Measurements from ENCODE around the gene KANK3. TPM values are rescaled to one million over a fixed set of nuclear protein-coding genes. Genes with fewer than 3 reads are reported as not detected.
A peak's percentile ranks its signal among the peaks of the same experiment; 100 is the strongest.

KANK3 gene
- total and polyA plus RNA-seq, 9 of the 15 experiments (the other 6 are each of a cell fraction or from before 2014, with no cell fraction given): 0.03 to 0.40 (median 0.08) TPM; not detected in 6

- TF ChIP-seq THRB (CRISPR knock-in tag; conservative IDR thresholded peaks at IDR 0.05): peak; percentile 90
- no peak for TF ChIP-seq CTCFL (IDR thresholded peaks at IDR 0.05; ENCODE audit: borderline replicate concordance, insufficient read depth, low read depth, low read length, poor library complexity, severe bottlenecking)
- no peak for TF ChIP-seq CREB3L1 (IDR thresholded peaks at IDR 0.05; ENCODE audit: borderline replicate concordance, low read depth)
- TF ChIP-seq RAD51 (IDR thresholded peaks at IDR 0.05; ENCODE audit: borderline replicate concordance, low read depth): no peak
- TF ChIP-seq ZNF785 (CRISPR knock-in tag; IDR thresholded peaks at IDR 0.05): no peak
- TF ChIP-seq HBP1 (CRISPR knock-in tag; IDR thresholded peaks at IDR 0.05): peak; percentile 18; the same call in 1 of the 2 replicates
- no peak for TF ChIP-seq DDX20 (tag; IDR thresholded peaks at IDR 0.05; ENCODE audit: low read depth)
- TF ChIP-seq ILF3 (IDR thresholded peaks at IDR 0.05; ENCODE audit: borderline replicate concordance): 0 out of 2 replicates have a peak, but pooled peaks have one; percentile 29
- peak; percentile 37; the same call in 1 of the 2 replicates for TF ChIP-seq SUPT5H (IDR thresholded peaks at IDR 0.05)
- TF ChIP-seq ERF (CRISPR knock-in tag; IDR thresholded peaks at IDR 0.05): 0 out of 2 replicates have a peak, but pooled peaks have one; percentile 6
- TF ChIP-seq POLR2B (IDR thresholded peaks at IDR 0.05; ENCODE audit: low read depth, partially characterized antibody): peak; percentile 60
- TF ChIP-seq ZNF124 (CRISPR knock-in tag; IDR thresholded peaks at IDR 0.05): no peak
These were observed 19.3 kb downstream of the KANK3 start (continued) for GRCh38 chr19:8323781-8324185.

All from K562 (cell line).